Transverse colon (tissue), 3 donors: Measurements from ENCODE around the gene NRGN.

Experiments
- EP300 ChIP-seq: sonication (generic); formaldehyde crosslinking; IDR thresholded peaks from one replicate; pipeline ENCODE4 v1.6.1; 2017; ENCODE audit warnings: antibody characterized with exemption, low read depth
- POLR2A ChIP-seq: fragments of 450-650 bp; IDR thresholded peaks from one replicate; pipeline ENCODE4 v1.6.1; 2016; ENCODE audit warnings: antibody characterized with exemption, mild to moderate bottlenecking, moderate library complexity
- TF ChIP-seq, protein P1 (sequence below), 5 experiments: fragments of 200-600 bp in 3 of 5; fragments of 450-650 bp in 2 of 5; sonication (generic) in 3 of 5; IDR thresholded peaks; 1 replicate in 2 of 5; 2 replicates in 3 of 5; pipeline ENCODE4 v1.5.1; 2016 to 2017; ENCODE audit warnings: antibody characterized with exemption in 5 of 5, inconsistent platforms in 3 of 5, mild to moderate bottlenecking in 2 of 5, moderate library complexity in 1 of 5

DNA sequence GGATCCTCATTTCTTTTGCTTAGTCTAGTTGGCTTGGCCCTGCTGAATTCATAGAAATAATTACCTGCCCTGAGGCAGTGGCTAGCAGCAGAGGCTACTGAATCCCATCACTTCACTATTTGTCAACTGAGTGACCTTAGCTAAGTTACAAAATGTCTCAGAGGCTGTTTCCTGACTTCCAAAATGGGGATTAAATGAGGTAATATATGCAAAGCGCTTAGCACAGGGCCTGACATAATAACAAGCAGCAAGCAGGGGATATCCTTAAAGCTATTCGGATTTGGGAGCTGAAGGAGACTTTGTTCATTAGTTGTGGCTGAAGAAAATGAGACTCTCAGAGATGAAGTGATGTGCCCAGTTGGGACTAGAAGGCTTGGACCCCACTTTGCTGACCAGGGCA lies 2.8 kb downstream of the NRGN start:
- TF ChIP-seq, protein P1, sequence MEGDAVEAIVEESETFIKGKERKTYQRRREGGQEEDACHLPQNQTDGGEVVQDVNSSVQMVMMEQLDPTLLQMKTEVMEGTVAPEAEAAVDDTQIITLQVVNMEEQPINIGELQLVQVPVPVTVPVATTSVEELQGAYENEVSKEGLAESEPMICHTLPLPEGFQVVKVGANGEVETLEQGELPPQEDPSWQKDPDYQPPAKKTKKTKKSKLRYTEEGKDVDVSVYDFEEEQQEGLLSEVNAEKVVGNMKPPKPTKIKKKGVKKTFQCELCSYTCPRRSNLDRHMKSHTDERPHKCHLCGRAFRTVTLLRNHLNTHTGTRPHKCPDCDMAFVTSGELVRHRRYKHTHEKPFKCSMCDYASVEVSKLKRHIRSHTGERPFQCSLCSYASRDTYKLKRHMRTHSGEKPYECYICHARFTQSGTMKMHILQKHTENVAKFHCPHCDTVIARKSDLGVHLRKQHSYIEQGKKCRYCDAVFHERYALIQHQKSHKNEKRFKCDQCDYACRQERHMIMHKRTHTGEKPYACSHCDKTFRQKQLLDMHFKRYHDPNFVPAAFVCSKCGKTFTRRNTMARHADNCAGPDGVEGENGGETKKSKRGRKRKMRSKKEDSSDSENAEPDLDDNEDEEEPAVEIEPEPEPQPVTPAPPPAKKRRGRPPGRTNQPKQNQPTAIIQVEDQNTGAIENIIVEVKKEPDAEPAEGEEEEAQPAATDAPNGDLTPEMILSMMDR (IDR thresholded peaks at IDR 0.05), result no peak
- TF ChIP-seq POLR2A, result no peak
- TF ChIP-seq EP300, result no peak
